HEK293 (cell line): ENCODE measurements around the gene MOV10L1.

Source experiments
- GLI2 ChIP-seq: fragments of 450-650 bp; formaldehyde crosslinking; IDR thresholded peaks from 2 replicates; pipeline ENCODE4; 2017; ENCODE audit warnings: missing biosample characterization, missing genetic modification characterization, low read depth, borderline replicate concordance
- PRDM6 ChIP-seq: fragments of 450-650 bp; formaldehyde crosslinking; IDR thresholded peaks from 2 replicates; pipeline ENCODE4 v1.5.1; 2017; ENCODE audit warnings: missing biosample characterization, missing genetic modification characterization
- REST ChIP-seq: fragments of 450-650 bp; formaldehyde crosslinking; IDR thresholded peaks from 2 replicates; pipeline ENCODE4 v1.5.1; 2016; ENCODE audit warnings: missing biosample characterization, missing genetic modification characterization
- ZBTB48 ChIP-seq: fragments of 450-650 bp; formaldehyde crosslinking; IDR thresholded peaks from 2 replicates; pipeline ENCODE4 v1.5.1; 2016; ENCODE audit warnings: missing biosample characterization, missing genetic modification characterization
- ZNF239 ChIP-seq: fragments of 450-650 bp; formaldehyde crosslinking; IDR thresholded peaks from 2 replicates; pipeline ENCODE4 v1.5.1; 2016; ENCODE audit warnings: missing biosample characterization, missing genetic modification characterization
- TF ChIP-seq, protein P1 (sequence below): fragments of 450-650 bp; formaldehyde crosslinking; IDR thresholded peaks from 2 replicates; pipeline ENCODE4 v1.5.1; 2016; ENCODE audit warnings: missing biosample characterization, missing genetic modification characterization
- TF ChIP-seq, protein P2 (sequence below): sonication (generic); formaldehyde crosslinking; IDR thresholded peaks from 2 replicates; pipeline ENCODE4 v1.8.1; 2022; ENCODE audit warnings: mild to moderate bottlenecking, moderate library complexity, missing genetic modification reagents

- TF ChIP-seq, protein P1, sequence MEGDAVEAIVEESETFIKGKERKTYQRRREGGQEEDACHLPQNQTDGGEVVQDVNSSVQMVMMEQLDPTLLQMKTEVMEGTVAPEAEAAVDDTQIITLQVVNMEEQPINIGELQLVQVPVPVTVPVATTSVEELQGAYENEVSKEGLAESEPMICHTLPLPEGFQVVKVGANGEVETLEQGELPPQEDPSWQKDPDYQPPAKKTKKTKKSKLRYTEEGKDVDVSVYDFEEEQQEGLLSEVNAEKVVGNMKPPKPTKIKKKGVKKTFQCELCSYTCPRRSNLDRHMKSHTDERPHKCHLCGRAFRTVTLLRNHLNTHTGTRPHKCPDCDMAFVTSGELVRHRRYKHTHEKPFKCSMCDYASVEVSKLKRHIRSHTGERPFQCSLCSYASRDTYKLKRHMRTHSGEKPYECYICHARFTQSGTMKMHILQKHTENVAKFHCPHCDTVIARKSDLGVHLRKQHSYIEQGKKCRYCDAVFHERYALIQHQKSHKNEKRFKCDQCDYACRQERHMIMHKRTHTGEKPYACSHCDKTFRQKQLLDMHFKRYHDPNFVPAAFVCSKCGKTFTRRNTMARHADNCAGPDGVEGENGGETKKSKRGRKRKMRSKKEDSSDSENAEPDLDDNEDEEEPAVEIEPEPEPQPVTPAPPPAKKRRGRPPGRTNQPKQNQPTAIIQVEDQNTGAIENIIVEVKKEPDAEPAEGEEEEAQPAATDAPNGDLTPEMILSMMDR (tag by site-specific recombination), result no peak
- TF ChIP-seq GLI2 (tag by site-specific recombination) (no peak), PRDM6 (tag by site-specific recombination) (no peak), REST (tag by site-specific recombination) (no peak), ZNF239 (tag by site-specific recombination) (no peak), ZBTB48 (no peak)
- TF ChIP-seq, protein P2, sequence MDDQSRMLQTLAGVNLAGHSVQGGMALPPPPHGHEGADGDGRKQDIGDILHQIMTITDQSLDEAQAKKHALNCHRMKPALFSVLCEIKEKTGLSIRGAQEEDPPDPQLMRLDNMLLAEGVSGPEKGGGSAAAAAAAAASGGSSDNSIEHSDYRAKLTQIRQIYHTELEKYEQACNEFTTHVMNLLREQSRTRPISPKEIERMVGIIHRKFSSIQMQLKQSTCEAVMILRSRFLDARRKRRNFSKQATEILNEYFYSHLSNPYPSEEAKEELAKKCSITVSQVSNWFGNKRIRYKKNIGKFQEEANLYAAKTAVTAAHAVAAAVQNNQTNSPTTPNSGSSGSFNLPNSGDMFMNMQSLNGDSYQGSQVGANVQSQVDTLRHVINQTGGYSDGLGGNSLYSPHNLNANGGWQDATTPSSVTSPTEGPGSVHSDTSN (CRISPR knock-in tag), result no peak
Observed at GRCh38 chr22:50114221-50115021, 24.6 kb downstream of the MOV10L1 start.
